ENCODE measurements around the gene SMPX.

GRCh38 chrX:21802839-21803238 lies 44.9 kb upstream of the SMPX start:
- no peak for TF ChIP-seq REST (IDR thresholded peaks at IDR 0.05; ENCODE audit: insufficient read depth in 1 of 2, low read depth in 2 of 2, low read length in 2 of 2)
- TF ChIP-seq POLR2AphosphoS5 (IDR thresholded peaks at IDR 0.05; ENCODE audit: low read depth, low read length), result no peak

Data from PFSK-1 (cell line).